Type B pancreatic cell (in vitro differentiated cells): ENCODE results near the gene SAE1. TPM values are rescaled to one million over a fixed set of nuclear protein-coding genes. Genes with fewer than 3 reads are reported as not detected.

Experiments used
- DNase-seq: peaks from one replicate; pipeline ENCODE4 v3.0.0; 2021; ENCODE audit warnings: mixed read lengths; ENCODE audit not compliant: unreplicated experiment; ENCODE audit errors: extremely low spot score
- H3K27ac Mint-ChIP-seq: 2 replicates; pipeline ENCODE4 v1.8.0; 2021; ENCODE audit warnings: mild to moderate bottlenecking, mixed read lengths
- H3K27me3 Mint-ChIP-seq: 2 replicates; pipeline ENCODE4 v1.8.0; 2021; ENCODE audit warnings: mixed read lengths
- H3K36me3 Mint-ChIP-seq: 2 replicates; pipeline ENCODE4 v1.8.0; 2021; ENCODE audit warnings: mixed read lengths
- H3K4me1 Mint-ChIP-seq: one replicate; pipeline ENCODE4 v1.8.0; 2021; ENCODE audit warnings: mixed read lengths; ENCODE audit not compliant: unreplicated experiment
- H3K4me3 Mint-ChIP-seq: 2 replicates; pipeline ENCODE4 v1.8.0; 2021; ENCODE audit warnings: mild to moderate bottlenecking, mixed read lengths
- H3K9me3 Mint-ChIP-seq: 2 replicates; pipeline ENCODE4 v1.8.0; 2021; ENCODE audit warnings: mixed read lengths
- total RNA-seq: library from RNA; stranded (reverse); gene quantifications from 2 replicates; pipeline ENCODE4 v1.2.1, GENCODE V29; 2021; ENCODE audit warnings: low replicate concordance
- TF ChIP-seq, protein P1 (sequence below): fragments of 200-600 bp; sonication (generic); conservative IDR thresholded peaks from 2 replicates; pipeline ENCODE4 v1.5.0; 2021; ENCODE audit warnings: antibody characterized with exemption, mild to moderate bottlenecking

SAE1 gene
- total RNA-seq, 1 donor from 2014 or later: 155 TPM

DNA sequence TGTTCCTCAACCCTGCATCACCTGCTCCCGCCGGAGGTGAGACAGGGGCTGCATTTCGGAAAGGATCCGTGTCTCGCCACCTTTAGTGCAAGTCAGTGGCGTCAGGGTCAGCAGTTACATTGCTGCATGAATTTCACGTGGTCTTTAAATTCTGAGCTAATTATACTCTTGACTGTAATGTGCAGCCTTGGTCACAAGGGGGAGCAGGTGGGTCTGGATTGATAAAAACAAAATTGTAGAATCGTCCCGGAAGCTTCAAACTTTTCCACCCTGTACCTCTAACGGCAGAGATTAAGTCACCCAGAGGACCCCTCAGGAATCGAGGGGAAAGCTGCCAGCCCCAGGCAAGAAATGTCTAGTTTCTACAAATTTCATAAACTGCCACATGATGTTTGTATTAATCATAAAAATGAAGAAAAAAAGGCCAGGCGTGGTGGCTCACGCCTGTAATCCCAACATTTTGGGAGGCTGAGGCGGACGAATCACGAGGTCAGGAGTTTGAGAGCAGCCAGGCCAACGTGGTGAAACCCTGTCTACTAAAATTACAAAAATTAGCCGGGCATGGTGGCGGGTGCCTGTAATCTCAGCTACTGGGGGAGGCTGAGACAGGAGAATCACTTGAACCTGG, 80.2 kb downstream of the SAE1 start:
- TF ChIP-seq, protein P1, sequence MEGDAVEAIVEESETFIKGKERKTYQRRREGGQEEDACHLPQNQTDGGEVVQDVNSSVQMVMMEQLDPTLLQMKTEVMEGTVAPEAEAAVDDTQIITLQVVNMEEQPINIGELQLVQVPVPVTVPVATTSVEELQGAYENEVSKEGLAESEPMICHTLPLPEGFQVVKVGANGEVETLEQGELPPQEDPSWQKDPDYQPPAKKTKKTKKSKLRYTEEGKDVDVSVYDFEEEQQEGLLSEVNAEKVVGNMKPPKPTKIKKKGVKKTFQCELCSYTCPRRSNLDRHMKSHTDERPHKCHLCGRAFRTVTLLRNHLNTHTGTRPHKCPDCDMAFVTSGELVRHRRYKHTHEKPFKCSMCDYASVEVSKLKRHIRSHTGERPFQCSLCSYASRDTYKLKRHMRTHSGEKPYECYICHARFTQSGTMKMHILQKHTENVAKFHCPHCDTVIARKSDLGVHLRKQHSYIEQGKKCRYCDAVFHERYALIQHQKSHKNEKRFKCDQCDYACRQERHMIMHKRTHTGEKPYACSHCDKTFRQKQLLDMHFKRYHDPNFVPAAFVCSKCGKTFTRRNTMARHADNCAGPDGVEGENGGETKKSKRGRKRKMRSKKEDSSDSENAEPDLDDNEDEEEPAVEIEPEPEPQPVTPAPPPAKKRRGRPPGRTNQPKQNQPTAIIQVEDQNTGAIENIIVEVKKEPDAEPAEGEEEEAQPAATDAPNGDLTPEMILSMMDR: peak; percentile 88
- Mint-ChIP-seq H3K27me3 (no peaks in the 10 kb centered on the region), H3K9me3 (no peaks in the 10 kb centered on the region), H3K27ac (peak overlapping the region; percentile 57), H3K4me3 (no peak overlapping the region), H3K36me3 (peaks cover 32% of the 10 kb centered on the region), H3K4me1 (peaks cover 10% of the 10 kb centered on the region)
- DNase-seq: peak; percentile 78

DNA sequence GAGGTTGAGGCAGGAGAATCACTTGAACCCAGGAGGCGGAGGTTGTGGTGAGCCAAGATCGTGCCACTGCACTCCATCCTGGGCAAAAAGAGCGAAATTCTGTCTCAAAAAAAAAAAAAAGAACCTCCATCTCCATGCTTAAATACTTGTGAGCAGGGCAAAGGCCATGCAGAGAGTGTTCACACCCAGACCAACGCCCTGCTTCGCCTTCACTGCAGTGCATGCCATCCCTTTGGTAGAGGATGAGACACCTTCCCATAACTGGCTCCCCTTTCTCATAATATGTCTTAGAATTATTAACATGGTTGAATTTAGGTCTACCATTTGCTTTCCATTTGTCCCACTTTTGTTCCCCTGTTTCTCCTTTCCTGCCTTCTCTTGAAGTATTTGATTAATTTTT, 84.9 kb downstream of the SAE1 start:
- TF ChIP-seq, protein P1: no peak
- H3K36me3 Mint-ChIP-seq: peaks cover 7% of the 10 kb centered on the region
- no peaks in the 10 kb centered on the region for H3K27me3 Mint-ChIP-seq
- peaks cover 8% of the 10 kb centered on the region for H3K4me1 Mint-ChIP-seq
- H3K9me3 Mint-ChIP-seq: no peaks in the 10 kb centered on the region
- no peak for DNase-seq
- H3K27ac Mint-ChIP-seq: no peak overlapping the region
- no peak overlapping the region for H3K4me3 Mint-ChIP-seq

DNA sequence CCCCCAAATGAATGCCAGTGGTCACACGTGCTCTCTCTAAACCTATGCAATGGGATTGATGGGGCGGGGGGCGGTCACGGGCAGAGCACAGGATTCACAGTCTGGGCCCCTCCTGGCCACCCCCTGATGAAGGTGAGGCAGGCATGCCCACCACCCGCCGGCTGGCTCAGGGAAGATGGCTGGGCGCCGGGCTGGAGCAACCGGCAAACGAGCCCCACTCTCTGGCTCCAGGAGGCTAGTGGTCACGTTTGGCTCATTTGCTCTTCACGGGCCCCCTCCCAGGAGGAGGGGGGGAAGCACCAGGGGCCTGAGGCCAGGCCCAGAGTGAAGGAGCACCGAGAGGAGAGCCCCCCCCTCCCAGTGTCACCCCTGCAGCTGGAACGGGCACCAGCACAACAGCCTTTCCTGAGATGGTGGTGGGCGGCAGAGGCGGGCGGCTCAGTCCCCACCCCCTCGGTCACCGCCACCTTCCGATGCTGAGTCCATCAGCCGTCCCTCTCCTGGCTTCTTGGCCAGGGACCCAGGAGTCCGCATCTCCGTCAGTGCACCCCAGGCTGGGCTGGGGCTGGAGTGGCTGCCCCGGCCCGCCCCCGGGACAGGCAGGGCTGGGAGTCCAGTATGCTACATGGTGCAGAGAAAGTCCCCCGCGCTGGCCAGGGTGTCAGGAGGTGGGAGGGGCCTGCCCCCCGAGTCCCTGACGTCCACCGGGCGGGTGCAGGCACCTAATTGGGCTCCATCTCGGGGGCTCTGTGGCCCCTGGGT, 90.6 kb downstream of the SAE1 start:
- peaks cover 11% of the 10 kb centered on the region for H3K4me1 Mint-ChIP-seq
- H3K27me3 Mint-ChIP-seq: no peaks in the 10 kb centered on the region
- no peak overlapping the region for H3K4me3 Mint-ChIP-seq
- H3K9me3 Mint-ChIP-seq: no peaks in the 10 kb centered on the region
- H3K27ac Mint-ChIP-seq: no peak overlapping the region
- TF ChIP-seq, protein P1: no peak
- peaks cover 5% of the 10 kb centered on the region for H3K36me3 Mint-ChIP-seq
- DNase-seq: no peak

- TF ChIP-seq, protein P1: no peak
- Mint-ChIP-seq H3K9me3 (no peaks in the 10 kb centered on the region), H3K4me1 (peaks cover 11% of the 10 kb centered on the region), H3K36me3 (peaks cover 5% of the 10 kb centered on the region), H3K4me3 (no peak overlapping the region), H3K27ac (no peak overlapping the region), H3K27me3 (no peaks in the 10 kb centered on the region)
- DNase-seq: no peak
Measured at GRCh38 chr19:47221890-47222289, 91.3 kb downstream of the SAE1 start.

GRCh38 chr19:47225746-47226425, 95.3 kb downstream of the SAE1 start:
- Mint-ChIP-seq H3K9me3 (no peaks in the 10 kb centered on the region), H3K36me3 (peaks cover 5% of the 10 kb centered on the region), H3K4me1 (peaks cover 11% of the 10 kb centered on the region), H3K27ac (peak overlapping the region; percentile 83), H3K4me3 (peak overlapping the region; percentile 76), H3K27me3 (no peaks in the 10 kb centered on the region)
- DNase-seq: peak; percentile 92
- TF ChIP-seq, protein P1: peak; percentile 63
